ENCODE data around the gene OR2T11. TPM values are rescaled to one million over a fixed set of nuclear protein-coding genes. Genes with fewer than 3 reads are reported as not detected.

The OR2T11 gene
- total RNA-seq, 1 donor = not detected

GRCh38 chr1:248618119-248618518 lies 16.8 kb downstream of the OR2T11 start:
- no peak for TF ChIP-seq CTCF (IDR thresholded peaks at IDR 0.05; ENCODE audit: extremely low read depth, low read depth, low read length)
- H3K36me3 ChIP-seq (ENCODE audit: insufficient read depth, low read length) = no peaks in the 10 kb centered on the region
- no peak overlapping the region for H3K27ac ChIP-seq (ENCODE audit: low read depth, low read length)
- H3K4me3 ChIP-seq (ENCODE audit: insufficient read depth, low read length) = no peak overlapping the region
- H3K4me1 ChIP-seq (ENCODE audit: insufficient read depth, low read length) = no peaks in the 10 kb centered on the region
- DNase-seq (ENCODE audit: insufficient read length, low spot score, missing footprints) = no peak
- no peaks in the 10 kb centered on the region for H3K9me3 ChIP-seq (ENCODE audit: low read depth, low read length)
- no peaks in the 10 kb centered on the region for H3K27me3 ChIP-seq (ENCODE audit: insufficient read depth, low read length)
- H4K20me1 ChIP-seq (ENCODE audit: insufficient read depth, low read length) = no peaks in the 10 kb centered on the region
- H2AFZ ChIP-seq (ENCODE audit: low read length) = no peak overlapping the region
- no peak overlapping the region for H3K4me2 ChIP-seq (ENCODE audit: insufficient read depth, low read length)
- no peaks in the 10 kb centered on the region for H3K79me2 ChIP-seq (ENCODE audit: insufficient read depth, low read length)

- no peak overlapping the region for H3K27ac ChIP-seq (ENCODE audit: low read depth, low read length)
- no peaks in the 10 kb centered on the region for H3K27me3 ChIP-seq (ENCODE audit: insufficient read depth, low read length)
- no peaks in the 10 kb centered on the region for H3K36me3 ChIP-seq (ENCODE audit: insufficient read depth, low read length)
- H3K9me3 ChIP-seq (ENCODE audit: low read depth, low read length) = no peaks in the 10 kb centered on the region
- no peaks in the 10 kb centered on the region for H4K20me1 ChIP-seq (ENCODE audit: insufficient read depth, low read length)
- no peaks in the 10 kb centered on the region for H3K4me1 ChIP-seq (ENCODE audit: insufficient read depth, low read length)
- no peak overlapping the region for H3K4me2 ChIP-seq (ENCODE audit: insufficient read depth, low read length)
- H3K79me2 ChIP-seq (ENCODE audit: insufficient read depth, low read length) = no peaks in the 10 kb centered on the region
- H3K4me3 ChIP-seq (ENCODE audit: insufficient read depth, low read length) = no peak overlapping the region
- no peak for DNase-seq (ENCODE audit: insufficient read length, low spot score, missing footprints)
- TF ChIP-seq CTCF (IDR thresholded peaks at IDR 0.05; ENCODE audit: extremely low read depth, low read depth, low read length) = no peak
- no peak overlapping the region for H2AFZ ChIP-seq (ENCODE audit: low read length)
These were observed 21.1 kb downstream of the OR2T11 start for GRCh38 chr1:248613742-248614141.

GRCh38 chr1:248611883-248612414 lies 22.9 kb downstream of the OR2T11 start:
- no peaks in the 10 kb centered on the region for H3K4me1 ChIP-seq (ENCODE audit: insufficient read depth, low read length)
- H3K4me2 ChIP-seq (ENCODE audit: insufficient read depth, low read length) = no peak overlapping the region
- H3K27me3 ChIP-seq (ENCODE audit: insufficient read depth, low read length) = no peaks in the 10 kb centered on the region
- H2AFZ ChIP-seq (ENCODE audit: low read length) = no peak overlapping the region
- no peaks in the 10 kb centered on the region for H3K9me3 ChIP-seq (ENCODE audit: low read depth, low read length)
- no peaks in the 10 kb centered on the region for H3K36me3 ChIP-seq (ENCODE audit: insufficient read depth, low read length)
- no peaks in the 10 kb centered on the region for H4K20me1 ChIP-seq (ENCODE audit: insufficient read depth, low read length)
- TF ChIP-seq CTCF (IDR thresholded peaks at IDR 0.05; ENCODE audit: extremely low read depth, low read depth, low read length) = no peak
- H3K27ac ChIP-seq (ENCODE audit: low read depth, low read length) = no peak overlapping the region
- no peaks in the 10 kb centered on the region for H3K79me2 ChIP-seq (ENCODE audit: insufficient read depth, low read length)
- no peak for DNase-seq (ENCODE audit: insufficient read length, low spot score, missing footprints)
- no peak overlapping the region for H3K4me3 ChIP-seq (ENCODE audit: insufficient read depth, low read length)

GRCh38 chr1:248610301-248610700 lies 24.6 kb downstream of the OR2T11 start:
- TF ChIP-seq CTCF (IDR thresholded peaks at IDR 0.05; ENCODE audit: extremely low read depth, low read depth, low read length) = no peak

More at GRCh38 chr1:248610301-248610700, 24.6 kb downstream of the OR2T11 start:
- Histone ChIP-seq H3K4me1 (ENCODE audit: insufficient read depth, low read length) (no peaks in the 10 kb centered on the region), H4K20me1 (ENCODE audit: insufficient read depth, low read length) (no peaks in the 10 kb centered on the region), H3K27me3 (ENCODE audit: insufficient read depth, low read length) (no peaks in the 10 kb centered on the region), H3K9me3 (ENCODE audit: low read depth, low read length) (no peaks in the 10 kb centered on the region), H3K36me3 (ENCODE audit: insufficient read depth, low read length) (no peaks in the 10 kb centered on the region), H3K27ac (ENCODE audit: low read depth, low read length) (no peak overlapping the region), H3K79me2 (ENCODE audit: insufficient read depth, low read length) (no peaks in the 10 kb centered on the region), H3K4me2 (ENCODE audit: insufficient read depth, low read length) (no peak overlapping the region), H3K4me3 (ENCODE audit: insufficient read depth, low read length) (no peak overlapping the region), H2AFZ (ENCODE audit: low read length) (no peak overlapping the region)
- DNase-seq (ENCODE audit: insufficient read length, low spot score, missing footprints) = no peak
